Activated T-cell treated with anti-CD3 and anti-CD28 coated beads, Interleukin-2, amount 50 U/mL, for 4 hours (primary cell): ENCODE data around the gene ARID3C. TPM values are rescaled to one million over a fixed set of nuclear protein-coding genes. Genes with fewer than 3 reads are reported as not detected.

Experiments used
- ATAC-seq, 2 donors: fragments of 200-7000 bp; cut with Tn5 transposase; one replicate each; pipeline ENCODE4 v1.10.0; 2021
- DNase-seq: peaks from one replicate; pipeline ENCODE4 v3.0.0-alpha.2; 2020
- H3K27me3 Mint-ChIP-seq: one replicate; pipeline ENCODE4 v1.8.0; 2021; ENCODE audit warnings: low read depth, mixed read lengths
- H3K36me3 Mint-ChIP-seq: one replicate; pipeline ENCODE4 v1.8.0; 2022; ENCODE audit warnings: mixed read lengths; ENCODE audit not compliant: insufficient read depth
- H3K4me1 Mint-ChIP-seq: one replicate; pipeline ENCODE4 v1.8.0; 2021; ENCODE audit warnings: low read depth, mixed read lengths
- H3K4me3 Mint-ChIP-seq: one replicate; pipeline ENCODE4 v1.8.0; 2021; ENCODE audit warnings: mild to moderate bottlenecking, moderate library complexity, mixed read lengths
- H3K9me3 Mint-ChIP-seq: one replicate; pipeline ENCODE4 v1.8.0; 2021; ENCODE audit warnings: mixed read lengths
- total RNA-seq, 3 donors: library from RNA; stranded (reverse); gene quantifications; one replicate each; pipeline ENCODE4 v1.2.1, GENCODE V29; 2021

The ARID3C gene
- total RNA-seq = not detected

DNA sequence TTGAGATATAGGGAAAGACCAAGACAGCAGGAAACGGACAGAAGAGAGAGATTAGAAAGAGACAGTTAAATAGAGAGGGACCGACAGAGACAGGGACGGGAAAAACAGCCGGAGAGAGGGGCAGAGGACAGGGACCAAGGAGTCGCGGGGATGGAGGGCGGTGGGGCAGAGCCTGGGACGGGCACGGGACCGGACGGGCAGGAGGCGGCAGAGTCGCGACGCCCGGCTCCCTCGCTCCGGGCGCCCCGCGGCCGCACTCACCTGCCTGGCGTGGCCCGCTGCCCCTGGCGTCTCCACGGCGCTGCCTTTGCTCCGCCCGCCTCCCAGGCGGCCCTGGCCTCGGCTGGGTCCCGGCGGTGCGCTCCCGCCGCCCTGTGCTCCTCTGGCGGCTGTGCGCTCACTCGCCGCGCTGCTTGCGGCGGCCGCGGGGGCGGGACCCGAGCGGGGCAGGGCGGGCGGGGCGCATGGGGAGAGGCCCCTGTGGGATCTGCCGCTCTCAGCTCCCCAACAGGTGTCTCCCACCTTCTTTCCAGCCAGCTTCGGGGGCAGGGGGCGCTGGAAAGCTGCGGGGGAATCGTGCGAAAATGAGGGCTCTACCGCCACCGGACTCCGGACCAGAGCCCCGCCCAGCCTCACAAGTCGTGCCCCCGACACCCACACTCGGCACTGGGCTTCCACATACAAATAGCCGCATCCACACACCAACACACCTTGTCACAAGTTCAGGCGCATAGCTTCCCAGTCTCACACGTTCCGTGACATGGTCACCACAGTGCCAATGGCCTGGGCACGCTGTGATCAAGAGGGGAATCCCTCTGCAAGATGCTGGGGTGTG is at the start of gene ARID3C:
Gene ARID3C (minus strand): TSS at position 411 of the 835 bp plus-strand sequence. CDS start 1,052 bp downstream, outside the sequence.
- DNase-seq (peak; percentile 40), ATAC-seq (peak; percentile 94)
- no peaks in the 10 kb centered on the region for H3K9me3 Mint-ChIP-seq
- H3K36me3 Mint-ChIP-seq = no peaks in the 10 kb centered on the region
- peaks cover 15% of the 10 kb centered on the region for H3K4me1 Mint-ChIP-seq
- H3K27me3 Mint-ChIP-seq = peaks cover 50% of the 10 kb centered on the region
- H3K4me3 Mint-ChIP-seq = peak within 1 kb of the TSS; percentile 75

GRCh38 chr9:34675869-34676268 is 47.0 kb upstream of the ARID3C start:
- Mint-ChIP-seq H3K4me1 (no peaks in the 10 kb centered on the region), H3K4me3 (no peak overlapping the region), H3K27me3 (no peaks in the 10 kb centered on the region), H3K9me3 (peaks cover 2% of the 10 kb centered on the region), H3K36me3 (peaks cover 2% of the 10 kb centered on the region)
- no peak for DNase-seq
- ATAC-seq = no peak

DNA sequence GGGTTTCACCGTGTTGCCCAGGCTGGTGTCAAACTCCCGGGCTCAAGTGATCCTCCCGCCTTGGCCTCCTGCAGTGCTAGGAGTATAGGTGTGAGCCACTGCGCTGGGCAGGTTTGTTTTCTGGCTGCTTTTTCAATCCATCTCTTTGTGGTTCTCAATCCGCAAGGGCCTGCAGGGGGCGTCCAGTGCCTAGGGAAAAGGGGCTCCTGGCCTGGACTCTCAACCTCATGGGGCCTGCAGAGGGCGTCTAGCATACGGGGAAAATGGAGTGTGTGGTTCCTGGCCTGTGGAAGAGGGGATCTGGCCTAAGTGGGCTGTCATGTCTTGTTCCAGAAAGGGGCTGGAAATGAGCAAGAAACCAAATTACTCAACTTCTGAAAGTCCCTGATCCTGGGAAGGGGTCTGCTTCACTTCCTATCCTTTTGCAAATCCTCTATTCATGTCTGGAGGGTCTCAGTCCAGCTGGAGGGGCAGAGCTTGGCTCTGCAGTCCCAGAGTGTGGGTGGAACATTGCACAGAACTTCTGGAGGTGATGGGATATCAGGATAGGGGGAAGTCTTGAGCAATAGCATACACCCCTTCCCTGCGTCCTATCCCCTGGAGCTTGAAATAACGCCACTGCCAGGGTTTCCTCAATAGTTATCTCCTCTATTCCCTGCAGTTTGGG is 46.3 kb upstream of the ARID3C start:
- Mint-ChIP-seq H3K4me3 (no peak overlapping the region), H3K9me3 (peaks cover 9% of the 10 kb centered on the region)
- ATAC-seq = peak; percentile 58 to 77

DNA sequence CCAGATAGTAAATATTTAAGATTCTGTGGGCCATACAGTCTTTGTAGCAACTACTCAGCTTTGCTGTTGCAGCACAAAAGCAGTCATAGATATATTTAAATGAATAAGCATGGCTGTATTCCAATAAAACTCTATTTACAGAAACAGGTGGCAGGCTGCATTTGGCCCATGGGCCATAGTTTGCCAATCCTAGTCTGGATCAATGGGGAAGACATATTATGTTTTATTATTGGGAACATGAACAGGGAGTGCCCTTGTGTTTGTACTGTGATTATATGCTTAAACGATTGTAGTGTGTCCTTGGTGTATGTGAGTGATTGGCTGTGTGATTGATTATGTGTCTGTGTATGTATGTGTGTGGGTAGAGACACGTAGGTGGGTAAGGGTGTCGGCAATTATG is 45.6 kb upstream of the ARID3C start:
- ATAC-seq (no peak), DNase-seq (no peak)
- H3K9me3 Mint-ChIP-seq = peaks cover 13% of the 10 kb centered on the region
- H3K4me1 Mint-ChIP-seq = no peaks in the 10 kb centered on the region
- no peaks in the 10 kb centered on the region for H3K27me3 Mint-ChIP-seq
- peaks cover 5% of the 10 kb centered on the region for H3K36me3 Mint-ChIP-seq
- no peak overlapping the region for H3K4me3 Mint-ChIP-seq

More for the DNA sequence above, 46.3 kb upstream of the ARID3C start:
- Mint-ChIP-seq H3K27me3 (no peaks in the 10 kb centered on the region), H3K4me1 (no peaks in the 10 kb centered on the region), H3K36me3 (peaks cover 2% of the 10 kb centered on the region)
- DNase-seq = peak; percentile 53

DNA sequence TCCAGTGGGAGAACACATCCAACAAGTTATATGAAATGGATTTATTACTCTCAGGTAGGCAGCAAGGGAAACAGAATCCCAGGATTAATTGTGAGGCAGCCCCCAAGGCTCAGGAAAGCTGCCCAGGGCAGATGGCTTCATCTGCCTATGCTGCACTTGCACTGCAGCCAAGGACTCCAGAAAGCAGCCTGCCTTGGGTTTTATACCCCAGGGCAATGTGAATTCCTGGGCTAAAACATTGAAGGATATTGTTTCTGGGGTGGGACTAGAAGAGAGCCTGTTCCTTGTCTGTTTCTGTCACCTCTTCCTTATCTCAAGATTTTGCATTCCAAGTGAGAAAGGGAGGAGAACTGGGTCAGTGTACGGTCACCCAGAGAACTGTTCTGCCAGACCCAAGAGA is 42.4 kb upstream of the ARID3C start:
- Mint-ChIP-seq H3K4me1 (peaks cover 4% of the 10 kb centered on the region), H3K27me3 (no peaks in the 10 kb centered on the region), H3K4me3 (no peak overlapping the region), H3K36me3 (peaks cover 13% of the 10 kb centered on the region), H3K9me3 (peaks cover 18% of the 10 kb centered on the region)
- no peak for ATAC-seq
- no peak for DNase-seq

GRCh38 chr9:34669809-34670562 is 41.1 kb upstream of the ARID3C start:
- H3K4me3 Mint-ChIP-seq = no peak overlapping the region
- no peaks in the 10 kb centered on the region for H3K27me3 Mint-ChIP-seq
- peaks cover 11% of the 10 kb centered on the region for H3K4me1 Mint-ChIP-seq
- no peak for DNase-seq
- ATAC-seq = no peak
- peaks cover 13% of the 10 kb centered on the region for H3K36me3 Mint-ChIP-seq
- peaks cover 18% of the 10 kb centered on the region for H3K9me3 Mint-ChIP-seq

DNA sequence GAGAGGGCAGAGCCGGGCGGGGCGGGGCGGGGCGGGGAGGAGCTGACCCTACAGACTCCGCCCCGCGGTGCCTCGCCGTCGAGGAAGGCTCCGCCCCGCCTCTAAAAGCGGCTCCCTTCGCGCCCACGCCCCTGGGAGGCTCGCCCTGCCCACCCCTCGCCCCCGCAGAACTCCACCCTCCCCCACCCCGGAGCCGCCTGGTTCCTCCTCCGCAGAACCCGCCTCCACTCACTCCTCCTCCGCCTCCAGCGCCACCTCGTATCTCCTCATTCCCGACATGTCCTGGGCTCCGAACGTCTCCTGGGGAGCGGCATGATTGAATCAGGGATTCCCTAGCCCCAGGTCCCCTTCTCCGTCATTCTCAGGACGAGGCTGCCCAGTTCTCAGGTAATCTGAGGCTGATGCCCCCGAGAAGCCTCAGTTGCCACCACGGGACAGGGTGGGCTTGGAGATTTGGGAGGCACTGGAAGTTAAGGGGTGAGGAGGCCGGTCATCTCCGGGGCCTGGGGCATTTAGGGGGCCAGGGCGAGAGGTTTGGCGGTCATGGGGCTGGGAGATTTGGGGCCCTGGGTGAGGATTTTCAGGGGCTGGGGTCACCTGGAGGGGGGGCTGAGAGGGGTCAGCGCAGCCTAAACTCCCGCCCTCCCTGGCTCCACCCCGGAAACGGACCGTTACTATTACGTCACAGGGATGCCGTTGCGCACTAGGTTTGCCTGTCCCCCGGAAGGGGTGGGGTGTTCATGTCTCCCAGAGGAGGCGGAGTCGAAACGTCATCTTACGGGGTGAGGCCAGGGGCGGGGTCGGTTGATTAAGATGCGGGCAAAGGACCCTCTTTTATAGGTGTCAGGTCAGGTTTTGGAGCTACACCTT is 36.8 kb upstream of the ARID3C start:
- peaks cover 13% of the 10 kb centered on the region for H3K36me3 Mint-ChIP-seq
- peaks cover 49% of the 10 kb centered on the region for H3K4me1 Mint-ChIP-seq
- H3K9me3 Mint-ChIP-seq = peaks cover 13% of the 10 kb centered on the region
- peak; percentile 79 to 80 for ATAC-seq
- DNase-seq = peak; percentile 88
- H3K4me3 Mint-ChIP-seq = peak overlapping the region; percentile 83
- H3K27me3 Mint-ChIP-seq = no peaks in the 10 kb centered on the region

GRCh38 chr9:34665067-34665380 is 36.2 kb upstream of the ARID3C start:
- peak in 1 of 2 donors; percentile 32 for ATAC-seq
- peak overlapping the region; percentile 83 for H3K4me3 Mint-ChIP-seq
- H3K27me3 Mint-ChIP-seq = no peaks in the 10 kb centered on the region
- peaks cover 9% of the 10 kb centered on the region for H3K9me3 Mint-ChIP-seq
- DNase-seq = no peak
- H3K36me3 Mint-ChIP-seq = peaks cover 16% of the 10 kb centered on the region
- peaks cover 49% of the 10 kb centered on the region for H3K4me1 Mint-ChIP-seq

- peak; percentile 46 to 59 for ATAC-seq
- peak; percentile 49 for DNase-seq
- H3K4me3 Mint-ChIP-seq = peak overlapping the region; percentile 83
- H3K4me1 Mint-ChIP-seq = peaks cover 49% of the 10 kb centered on the region
- peaks cover 12% of the 10 kb centered on the region for H3K36me3 Mint-ChIP-seq
- H3K27me3 Mint-ChIP-seq = no peaks in the 10 kb centered on the region
- H3K9me3 Mint-ChIP-seq = peaks cover 5% of the 10 kb centered on the region
Observed at GRCh38 chr9:34664281-34665066, 35.6 kb upstream of the ARID3C start.

- ATAC-seq (no peak), DNase-seq (no peak)
- Mint-ChIP-seq H3K4me1 (peaks cover 49% of the 10 kb centered on the region), H3K4me3 (no peak overlapping the region), H3K9me3 (no peaks in the 10 kb centered on the region), H3K36me3 (peaks cover 4% of the 10 kb centered on the region), H3K27me3 (no peaks in the 10 kb centered on the region)
Observed at GRCh38 chr9:34663303-34663605, 34.4 kb upstream of the ARID3C start.

GRCh38 chr9:34662526-34663302 is 33.8 kb upstream of the ARID3C start, which contains the start of gene CCL27:
CCL27 (minus strand) TSS chr9:34662657; CDS start chr9:34662633, 24 bp downstream.
- Mint-ChIP-seq H3K4me3 (no peak within 1 kb of the TSS), H3K36me3 (peaks cover 4% of the 10 kb centered on the region), H3K4me1 (peaks cover 49% of the 10 kb centered on the region), H3K27me3 (no peaks in the 10 kb centered on the region), H3K9me3 (no peaks in the 10 kb centered on the region)
- no peak for DNase-seq
- no peak for ATAC-seq

DNA sequence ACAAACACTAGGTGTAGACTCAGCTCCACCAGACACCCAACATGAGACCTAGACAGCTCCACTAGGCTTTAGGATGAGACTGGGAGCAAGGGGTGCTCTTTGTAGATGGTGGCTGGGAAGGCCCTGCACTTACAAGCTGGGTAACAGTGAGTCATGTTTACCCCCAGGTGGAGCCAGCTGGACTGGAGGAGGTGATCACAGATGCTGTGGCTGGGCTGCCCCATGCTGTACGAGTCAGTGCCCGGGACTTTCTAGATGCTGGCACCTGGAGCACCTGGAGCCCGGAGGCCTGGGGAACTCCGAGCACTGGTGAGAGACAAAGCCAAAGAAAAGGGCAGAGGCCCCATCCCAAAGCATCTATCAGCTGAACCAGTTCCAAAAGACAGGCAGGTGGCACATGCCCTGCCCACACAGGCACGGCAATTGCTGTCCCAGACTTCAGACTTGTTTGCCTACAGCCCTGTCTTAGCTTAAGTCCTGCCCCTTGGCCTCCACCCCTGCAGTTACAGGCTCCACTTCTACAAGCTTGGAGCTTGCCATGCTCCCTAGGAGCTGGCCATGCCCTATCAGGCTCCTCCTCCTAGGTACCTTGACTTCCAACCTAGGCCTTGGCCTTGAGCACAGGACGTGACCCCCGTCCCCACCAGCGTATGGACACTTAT is 30.9 kb upstream of the ARID3C start:
- H3K4me3 Mint-ChIP-seq = no peak overlapping the region
- ATAC-seq = no peak

More for the DNA sequence above, 30.9 kb upstream of the ARID3C start:
- Mint-ChIP-seq H3K27me3 (no peaks in the 10 kb centered on the region), H3K9me3 (no peaks in the 10 kb centered on the region), H3K36me3 (peaks cover 4% of the 10 kb centered on the region), H3K4me1 (peaks cover 40% of the 10 kb centered on the region)
- DNase-seq = no peak
